GM21737 (cell line): Measurements from ENCODE around the gene TRIM46.

Experiments
- ATAC-seq: cut with Tn5 transposase; IDR thresholded peaks from one replicate; pipeline ENCODE4 v1.9.1; 2021; ENCODE audit warnings: mild to moderate bottlenecking, moderate library complexity; ENCODE audit not compliant: unreplicated experiment

The TRIM46 gene

GRCh38 chr1:155171836-155172731, 1.6 kb upstream of the TRIM46 start:
- no peak for ATAC-seq

GRCh38 chr1:155172732-155173477, 744 bp upstream of the TRIM46 start, which contains the start of gene KRTCAP2:
TSS of gene KRTCAP2 (minus strand) at chr1:155173304. CDS start at chr1:155173224, 80 bp downstream.
- peak; percentile 52 for ATAC-seq

- ATAC-seq, result no peak
Observed at GRCh38 chr1:155174324-155175280, 953 bp downstream of the TRIM46 start.

GRCh38 chr1:155175281-155175926, 1.8 kb downstream of the TRIM46 start:
- no peak for ATAC-seq

GRCh38 chr1:155175927-155176371, 2.3 kb downstream of the TRIM46 start:
- no peak for ATAC-seq

- no peak for ATAC-seq
Observed at GRCh38 chr1:155176544-155177071, 3.0 kb downstream of the TRIM46 start.

- no peak for ATAC-seq
Observed at GRCh38 chr1:155177192-155177917, 3.7 kb downstream of the TRIM46 start.

GRCh38 chr1:155177918-155178281, 4.3 kb downstream of the TRIM46 start:
- no peak for ATAC-seq

GRCh38 chr1:155178441-155179111, 4.9 kb downstream of the TRIM46 start:
- no peak for ATAC-seq

GRCh38 chr1:155179112-155180031, 5.7 kb downstream of the TRIM46 start:
- ATAC-seq, result no peak

- no peak for ATAC-seq
Observed at GRCh38 chr1:155181371-155182051, 7.9 kb downstream of the TRIM46 start.

- ATAC-seq, result no peak
Observed at GRCh38 chr1:155182052-155182550, 8.5 kb downstream of the TRIM46 start.

GRCh38 chr1:155183775-155184221, 10.1 kb downstream of the TRIM46 start:
- no peak for ATAC-seq

GRCh38 chr1:155184351-155184811, 10.7 kb downstream of the TRIM46 start:
- no peak for ATAC-seq

GRCh38 chr1:155184835-155185782, 11.5 kb downstream of the TRIM46 start:
- ATAC-seq, result peak; percentile 77

- ATAC-seq, result peak; percentile 17
Observed at GRCh38 chr1:155185783-155186066, 12.1 kb downstream of the TRIM46 start.
